Measurements from ENCODE around the gene PROK2.
A peak's percentile ranks its signal among the peaks of the same experiment; 100 is the strongest.

The PROK2 gene

GRCh38 chr3:71784914-71785531 lies at the start of gene PROK2:
Gene PROK2, minus strand, starts transcription at chr3:71785148. Its CDS starts 96 bp downstream, at chr3:71785052.
- H3K9ac ChIP-seq (ENCODE audit: low read depth, low read length): no peak within 1 kb of the TSS
- peaks cover 67% of the 10 kb centered on the region for H3K27me3 ChIP-seq (ENCODE audit: control insufficient read depth, insufficient read depth, low read length)
- H3K4me1 ChIP-seq (ENCODE audit: control insufficient read depth, insufficient read depth, low read length): peaks cover 13% of the 10 kb centered on the region
- H3K36me3 ChIP-seq (ENCODE audit: control insufficient read depth, insufficient read depth, low read length): no peaks in the 10 kb centered on the region
- H3K9me3 ChIP-seq (ENCODE audit: control insufficient read depth, insufficient read depth, low read length): no peaks in the 10 kb centered on the region
- H3K4me3 ChIP-seq (ENCODE audit: low read depth, low read length): peak within 1 kb of the TSS; percentile 54

GRCh38 chr3:71831599-71831998 lies 46.7 kb upstream of the PROK2 start:
- H3K9me3 ChIP-seq (ENCODE audit: control insufficient read depth, insufficient read depth, low read length): no peaks in the 10 kb centered on the region
- H3K9ac ChIP-seq (ENCODE audit: low read depth, low read length): no peak overlapping the region
- H3K27me3 ChIP-seq (ENCODE audit: control insufficient read depth, insufficient read depth, low read length): no peaks in the 10 kb centered on the region
- H3K4me1 ChIP-seq (ENCODE audit: control insufficient read depth, insufficient read depth, low read length): no peaks in the 10 kb centered on the region
- H3K36me3 ChIP-seq (ENCODE audit: control insufficient read depth, insufficient read depth, low read length): no peaks in the 10 kb centered on the region
- no peak overlapping the region for H3K4me3 ChIP-seq (ENCODE audit: low read depth, low read length)

- no peaks in the 10 kb centered on the region for H3K9me3 ChIP-seq (ENCODE audit: control insufficient read depth, insufficient read depth, low read length)
- H3K9ac ChIP-seq (ENCODE audit: low read depth, low read length): no peak overlapping the region
- H3K27me3 ChIP-seq (ENCODE audit: control insufficient read depth, insufficient read depth, low read length): no peaks in the 10 kb centered on the region
- no peaks in the 10 kb centered on the region for H3K36me3 ChIP-seq (ENCODE audit: control insufficient read depth, insufficient read depth, low read length)
- H3K4me3 ChIP-seq (ENCODE audit: low read depth, low read length): no peak overlapping the region
- H3K4me1 ChIP-seq (ENCODE audit: control insufficient read depth, insufficient read depth, low read length): no peaks in the 10 kb centered on the region
These were observed 40.8 kb upstream of the PROK2 start for GRCh38 chr3:71825551-71826283.

- peaks cover 9% of the 10 kb centered on the region for H3K4me1 ChIP-seq (ENCODE audit: control insufficient read depth, insufficient read depth, low read length)
- H3K27me3 ChIP-seq (ENCODE audit: control insufficient read depth, insufficient read depth, low read length): no peaks in the 10 kb centered on the region
- H3K9ac ChIP-seq (ENCODE audit: low read depth, low read length): no peak overlapping the region
- no peak overlapping the region for H3K4me3 ChIP-seq (ENCODE audit: low read depth, low read length)
- no peaks in the 10 kb centered on the region for H3K36me3 ChIP-seq (ENCODE audit: control insufficient read depth, insufficient read depth, low read length)
- H3K9me3 ChIP-seq (ENCODE audit: control insufficient read depth, insufficient read depth, low read length): no peaks in the 10 kb centered on the region
These were observed 36.2 kb upstream of the PROK2 start for GRCh38 chr3:71821116-71821515.

GRCh38 chr3:71817262-71817661 lies 32.3 kb upstream of the PROK2 start:
- no peak overlapping the region for H3K4me3 ChIP-seq (ENCODE audit: low read depth, low read length)
- H3K4me1 ChIP-seq (ENCODE audit: control insufficient read depth, insufficient read depth, low read length): peaks cover 10% of the 10 kb centered on the region
- no peaks in the 10 kb centered on the region for H3K36me3 ChIP-seq (ENCODE audit: control insufficient read depth, insufficient read depth, low read length)
- H3K9ac ChIP-seq (ENCODE audit: low read depth, low read length): no peak overlapping the region
- no peaks in the 10 kb centered on the region for H3K27me3 ChIP-seq (ENCODE audit: control insufficient read depth, insufficient read depth, low read length)
- no peaks in the 10 kb centered on the region for H3K9me3 ChIP-seq (ENCODE audit: control insufficient read depth, insufficient read depth, low read length)

- Histone ChIP-seq H3K36me3 (ENCODE audit: control insufficient read depth, insufficient read depth, low read length) (no peaks in the 10 kb centered on the region), H3K4me1 (ENCODE audit: control insufficient read depth, insufficient read depth, low read length) (peaks cover 10% of the 10 kb centered on the region), H3K27me3 (ENCODE audit: control insufficient read depth, insufficient read depth, low read length) (no peaks in the 10 kb centered on the region), H3K4me3 (ENCODE audit: low read depth, low read length) (no peak overlapping the region), H3K9ac (ENCODE audit: low read depth, low read length) (no peak overlapping the region), H3K9me3 (ENCODE audit: control insufficient read depth, insufficient read depth, low read length) (no peaks in the 10 kb centered on the region)
These were observed 31.8 kb upstream of the PROK2 start for GRCh38 chr3:71816767-71817156.

- Histone ChIP-seq H3K9me3 (ENCODE audit: control insufficient read depth, insufficient read depth, low read length) (no peaks in the 10 kb centered on the region), H3K27me3 (ENCODE audit: control insufficient read depth, insufficient read depth, low read length) (no peaks in the 10 kb centered on the region), H3K36me3 (ENCODE audit: control insufficient read depth, insufficient read depth, low read length) (no peaks in the 10 kb centered on the region), H3K4me3 (ENCODE audit: low read depth, low read length) (no peak overlapping the region), H3K4me1 (ENCODE audit: control insufficient read depth, insufficient read depth, low read length) (peaks cover 10% of the 10 kb centered on the region), H3K9ac (ENCODE audit: low read depth, low read length) (no peak overlapping the region)
These were observed 30.6 kb upstream of the PROK2 start for GRCh38 chr3:71815340-71816067.

GRCh38 chr3:71813704-71814103 lies 28.8 kb upstream of the PROK2 start:
- Histone ChIP-seq H3K9ac (ENCODE audit: low read depth, low read length) (no peak overlapping the region), H3K4me1 (ENCODE audit: control insufficient read depth, insufficient read depth, low read length) (peaks cover 10% of the 10 kb centered on the region), H3K27me3 (ENCODE audit: control insufficient read depth, insufficient read depth, low read length) (no peaks in the 10 kb centered on the region), H3K9me3 (ENCODE audit: control insufficient read depth, insufficient read depth, low read length) (no peaks in the 10 kb centered on the region), H3K36me3 (ENCODE audit: control insufficient read depth, insufficient read depth, low read length) (no peaks in the 10 kb centered on the region), H3K4me3 (ENCODE audit: low read depth, low read length) (no peak overlapping the region)

GRCh38 chr3:71813073-71813472 lies 28.1 kb upstream of the PROK2 start:
- Histone ChIP-seq H3K9me3 (ENCODE audit: control insufficient read depth, insufficient read depth, low read length) (no peaks in the 10 kb centered on the region), H3K4me1 (ENCODE audit: control insufficient read depth, insufficient read depth, low read length) (peaks cover 10% of the 10 kb centered on the region)

GRCh38 chr3:71810056-71810455 lies 25.1 kb upstream of the PROK2 start:
- Histone ChIP-seq H3K9me3 (ENCODE audit: control insufficient read depth, insufficient read depth, low read length) (no peaks in the 10 kb centered on the region), H3K9ac (ENCODE audit: low read depth, low read length) (no peak overlapping the region), H3K27me3 (ENCODE audit: control insufficient read depth, insufficient read depth, low read length) (no peaks in the 10 kb centered on the region), H3K4me3 (ENCODE audit: low read depth, low read length) (no peak overlapping the region), H3K36me3 (ENCODE audit: control insufficient read depth, insufficient read depth, low read length) (no peaks in the 10 kb centered on the region), H3K4me1 (ENCODE audit: control insufficient read depth, insufficient read depth, low read length) (no peaks in the 10 kb centered on the region)

More at GRCh38 chr3:71813073-71813472, 28.1 kb upstream of the PROK2 start:
- Histone ChIP-seq H3K27me3 (ENCODE audit: control insufficient read depth, insufficient read depth, low read length) (no peaks in the 10 kb centered on the region), H3K9ac (ENCODE audit: low read depth, low read length) (no peak overlapping the region), H3K36me3 (ENCODE audit: control insufficient read depth, insufficient read depth, low read length) (no peaks in the 10 kb centered on the region), H3K4me3 (ENCODE audit: low read depth, low read length) (no peak overlapping the region)

- no peaks in the 10 kb centered on the region for H3K36me3 ChIP-seq (ENCODE audit: control insufficient read depth, insufficient read depth, low read length)
- no peak overlapping the region for H3K4me3 ChIP-seq (ENCODE audit: low read depth, low read length)
- no peak overlapping the region for H3K9ac ChIP-seq (ENCODE audit: low read depth, low read length)
- no peaks in the 10 kb centered on the region for H3K4me1 ChIP-seq (ENCODE audit: control insufficient read depth, insufficient read depth, low read length)
- H3K27me3 ChIP-seq (ENCODE audit: control insufficient read depth, insufficient read depth, low read length): no peaks in the 10 kb centered on the region
- no peaks in the 10 kb centered on the region for H3K9me3 ChIP-seq (ENCODE audit: control insufficient read depth, insufficient read depth, low read length)
These were observed 24.5 kb upstream of the PROK2 start for GRCh38 chr3:71809321-71810026.

All from iPS-15b (cell line).